HG03354 (cell line): Measurements from ENCODE around the gene SNAPC2.

Source experiments
- ATAC-seq: cut with Tn5 transposase; IDR thresholded peaks from one replicate; pipeline ENCODE4 v1.9.1; 2021; ENCODE audit warnings: mild to moderate bottlenecking; ENCODE audit not compliant: unreplicated experiment, poor library complexity, severe bottlenecking

The SNAPC2 gene, protein sequence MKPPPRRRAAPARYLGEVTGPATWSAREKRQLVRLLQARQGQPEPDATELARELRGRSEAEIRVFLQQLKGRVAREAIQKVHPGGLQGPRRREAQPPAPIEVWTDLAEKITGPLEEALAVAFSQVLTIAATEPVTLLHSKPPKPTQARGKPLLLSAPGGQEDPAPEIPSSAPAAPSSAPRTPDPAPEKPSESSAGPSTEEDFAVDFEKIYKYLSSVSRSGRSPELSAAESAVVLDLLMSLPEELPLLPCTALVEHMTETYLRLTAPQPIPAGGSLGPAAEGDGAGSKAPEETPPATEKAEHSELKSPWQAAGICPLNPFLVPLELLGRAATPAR

DNA sequence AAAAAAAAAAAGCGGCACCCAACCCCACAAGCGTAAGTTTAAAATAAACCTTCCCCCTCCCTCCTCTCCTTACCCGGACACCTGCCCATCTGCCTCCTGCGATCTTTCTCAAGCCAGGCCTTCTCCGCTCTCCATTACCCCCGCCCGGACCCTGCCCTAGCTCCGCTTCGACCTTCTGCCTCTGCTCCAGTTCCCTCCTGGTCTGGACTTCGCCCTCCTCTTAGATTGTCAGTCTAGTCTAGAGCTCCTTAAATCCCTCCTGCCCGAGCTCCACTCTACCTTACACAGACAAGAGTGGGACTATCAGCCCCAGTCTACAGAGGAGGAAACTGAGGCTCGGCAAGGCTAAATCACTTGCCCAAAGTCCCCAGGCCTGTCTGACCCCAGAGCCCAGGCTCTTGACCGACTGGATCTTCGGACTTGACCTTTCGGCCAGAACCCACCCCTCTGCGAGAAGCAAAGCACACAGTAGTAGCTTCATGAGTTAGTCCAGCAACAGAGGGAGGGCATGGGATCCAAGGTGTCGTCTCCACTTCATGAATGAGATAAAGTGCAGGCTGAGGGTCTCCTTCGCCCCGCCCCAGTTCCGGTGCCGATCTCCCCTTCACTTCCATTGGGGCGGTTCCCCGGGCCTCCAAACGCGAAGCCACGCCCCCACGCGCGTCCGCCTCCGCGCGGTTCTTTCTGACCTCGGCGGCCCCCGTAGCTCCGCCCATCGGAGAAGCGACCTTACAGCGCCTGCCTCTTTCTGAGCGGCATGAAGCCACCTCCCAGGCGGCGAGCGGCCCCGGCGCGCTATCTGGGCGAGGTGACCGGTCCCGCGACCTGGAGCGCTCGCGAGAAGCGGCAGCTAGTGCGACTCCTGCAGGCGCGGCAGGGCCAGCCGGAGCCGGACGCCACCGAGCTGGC, at the start of gene SNAPC2:
TSS of gene SNAPC2 (plus strand) at position 729 of the 909 bp plus-strand sequence. CDS start at position 758, 29 bp downstream.
- peak; percentile 68 for ATAC-seq

DNA sequence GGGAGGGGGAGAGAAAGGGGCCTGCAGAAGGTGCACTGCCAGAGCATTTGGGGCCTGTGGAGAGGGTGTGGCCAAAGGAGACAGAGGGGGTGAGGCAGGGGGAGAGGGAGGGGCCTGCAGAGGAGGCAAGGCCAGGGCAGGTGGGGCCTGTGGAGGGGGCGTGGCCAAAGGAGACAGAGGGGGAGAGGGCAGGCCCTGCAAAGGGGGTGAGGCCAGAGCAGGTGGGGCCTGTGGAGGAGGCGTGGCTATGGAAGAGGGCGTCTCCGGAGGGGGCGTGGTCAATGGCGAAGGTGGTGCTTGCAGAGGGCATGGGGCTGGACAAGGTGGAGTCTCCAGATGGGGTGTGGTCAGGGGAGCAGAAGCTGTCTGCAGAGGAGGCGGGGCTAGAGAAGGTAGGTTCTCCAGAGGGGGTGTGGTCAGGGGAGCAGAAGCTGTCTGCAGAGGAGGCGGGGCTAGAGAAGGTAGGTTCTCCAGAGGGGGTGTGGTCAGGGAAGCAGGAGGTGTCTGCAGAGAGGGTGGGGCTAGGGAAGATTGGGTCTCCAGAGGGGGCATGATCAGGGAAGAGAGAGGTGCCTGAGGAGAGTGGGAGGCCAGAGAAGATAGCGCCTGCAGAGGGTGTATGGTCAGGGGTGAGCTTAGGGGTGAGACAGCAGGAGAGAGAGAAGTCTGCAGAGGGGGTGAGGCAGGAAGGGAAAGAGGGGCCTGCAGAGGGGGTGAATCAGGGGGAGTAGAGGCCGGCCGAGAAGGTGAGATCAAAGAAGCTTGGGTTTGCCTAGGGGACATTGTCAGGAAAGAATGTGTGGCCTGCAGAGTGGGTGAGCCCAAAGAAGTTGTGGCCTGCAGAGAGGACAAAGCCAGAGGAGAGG, 49.3 kb upstream of the SNAPC2 start:
- no peak for ATAC-seq

DNA sequence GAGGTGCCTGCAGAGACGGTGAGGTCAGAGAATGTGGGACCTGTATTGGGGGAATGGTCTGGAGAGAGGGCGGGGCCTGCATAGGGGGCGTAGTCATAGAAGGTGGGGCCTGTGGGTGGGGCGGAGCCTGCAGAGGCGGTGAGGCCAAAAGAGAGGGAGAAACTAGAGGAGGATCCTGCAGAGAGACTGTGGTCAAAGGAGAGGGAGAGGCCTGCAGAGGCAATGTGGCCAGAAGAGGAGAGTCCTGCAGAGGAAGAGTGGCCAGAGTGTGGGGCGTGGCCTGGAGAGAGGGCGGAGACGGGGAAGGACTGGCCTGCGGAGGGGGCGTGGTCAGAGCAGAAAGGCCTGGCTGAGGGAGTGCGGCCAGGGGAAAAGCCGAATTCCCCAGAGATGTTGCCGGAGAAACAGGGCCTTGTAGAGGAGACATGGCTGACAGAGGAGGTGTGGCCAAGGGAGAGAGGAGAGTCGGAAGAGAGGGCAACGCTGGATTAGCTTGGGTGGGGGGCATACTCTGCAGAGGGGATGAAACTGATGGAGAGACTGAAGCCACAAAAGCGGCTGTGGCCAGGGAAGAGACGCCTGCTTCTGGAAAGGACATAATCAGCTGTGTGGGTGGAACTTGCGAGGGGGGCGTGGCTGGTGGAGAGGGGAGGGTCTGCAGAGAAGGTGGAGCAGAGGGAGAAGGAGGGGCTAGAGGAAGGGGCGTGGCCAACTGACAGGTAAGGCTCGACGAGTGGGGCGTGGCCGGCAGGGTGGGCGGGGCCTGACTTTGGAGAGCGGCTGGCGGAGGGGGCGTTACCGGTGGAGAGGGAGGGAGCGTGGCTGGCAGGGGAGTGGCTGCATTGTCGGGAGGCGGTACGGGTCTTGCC, 48.5 kb upstream of the SNAPC2 start:
- ATAC-seq: no peak

DNA sequence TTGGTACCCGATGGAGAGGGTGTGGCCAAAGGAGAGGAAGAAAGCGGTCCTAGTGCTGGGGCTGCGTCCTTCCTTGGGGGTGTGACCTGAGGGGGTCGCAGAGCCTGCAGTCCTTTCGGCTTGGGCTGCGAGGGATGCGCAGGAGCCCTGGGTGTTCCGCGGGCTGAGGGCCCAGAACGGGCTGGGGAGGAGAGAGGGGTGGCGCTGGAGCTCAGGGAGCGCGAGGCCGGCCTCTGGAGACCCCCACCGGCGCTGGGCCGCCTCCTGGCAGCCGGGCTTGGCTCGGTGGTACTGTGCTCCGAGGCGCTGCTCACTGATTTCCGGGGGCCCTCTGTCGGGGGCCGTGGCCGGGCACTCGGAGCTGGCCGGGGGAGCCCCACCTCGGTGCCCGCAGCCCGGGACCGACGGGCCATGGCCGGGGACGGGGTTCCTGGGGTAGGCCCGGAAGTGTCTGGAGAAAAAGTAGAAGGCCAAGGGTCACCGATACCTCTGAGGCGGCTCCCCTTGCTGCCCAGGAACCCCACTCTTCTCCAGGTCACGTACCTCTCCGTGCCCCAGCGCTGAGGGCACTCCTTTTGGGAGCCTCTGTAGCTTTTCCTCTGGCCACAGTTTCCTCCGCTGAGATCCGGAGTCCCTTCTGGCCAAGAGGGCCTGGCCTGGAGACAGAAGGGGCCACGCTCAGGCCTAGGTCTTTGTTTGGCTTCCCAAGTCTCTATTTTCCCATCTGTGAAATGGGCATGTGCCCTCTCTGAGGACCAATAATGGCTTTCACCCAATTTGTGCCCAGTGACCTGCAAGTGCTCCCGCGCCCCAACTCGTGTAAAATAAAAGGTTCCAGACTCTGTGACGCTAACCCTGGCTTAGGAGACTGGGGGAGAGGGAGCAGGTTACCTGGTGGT, 47.6 kb upstream of the SNAPC2 start:
- ATAC-seq: no peak

DNA sequence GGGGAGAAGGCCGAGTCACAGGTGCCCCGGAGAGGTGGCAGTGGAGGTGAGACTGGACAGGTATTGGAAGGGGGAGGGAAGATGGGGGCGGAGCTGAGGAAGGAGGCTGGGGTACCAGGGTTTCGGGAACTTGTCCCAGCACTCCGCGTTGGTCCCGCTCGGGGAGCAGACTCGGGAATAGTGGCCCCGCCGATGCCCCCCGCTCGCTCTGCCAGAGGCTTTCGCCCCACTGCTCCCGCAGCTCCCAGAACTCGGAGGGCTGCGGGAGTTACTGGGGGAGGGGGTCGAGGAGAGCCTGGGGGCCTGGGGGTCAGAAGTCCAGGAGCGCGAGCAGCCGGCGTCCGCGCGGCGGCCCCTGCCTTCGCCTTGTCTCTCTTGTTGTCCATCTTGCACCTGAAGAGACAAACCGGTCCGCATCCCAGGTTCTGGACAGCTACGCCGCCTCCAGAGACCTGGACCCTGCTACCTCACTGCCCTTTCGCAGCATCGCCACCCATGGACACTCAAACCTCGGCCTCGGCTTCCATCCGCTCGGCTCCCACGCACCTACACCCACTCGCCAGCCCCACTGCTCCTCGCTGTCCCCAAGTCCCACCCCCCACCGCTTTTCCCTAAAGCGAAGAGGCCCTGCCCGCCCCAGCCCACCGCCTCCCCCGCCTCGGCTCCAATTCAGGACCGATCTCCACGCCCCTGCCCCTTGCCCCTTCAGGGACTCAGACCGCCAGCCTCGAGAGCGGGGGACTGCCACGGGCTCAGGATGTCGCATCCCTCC, 46.6 kb upstream of the SNAPC2 start:
- ATAC-seq: no peak

DNA sequence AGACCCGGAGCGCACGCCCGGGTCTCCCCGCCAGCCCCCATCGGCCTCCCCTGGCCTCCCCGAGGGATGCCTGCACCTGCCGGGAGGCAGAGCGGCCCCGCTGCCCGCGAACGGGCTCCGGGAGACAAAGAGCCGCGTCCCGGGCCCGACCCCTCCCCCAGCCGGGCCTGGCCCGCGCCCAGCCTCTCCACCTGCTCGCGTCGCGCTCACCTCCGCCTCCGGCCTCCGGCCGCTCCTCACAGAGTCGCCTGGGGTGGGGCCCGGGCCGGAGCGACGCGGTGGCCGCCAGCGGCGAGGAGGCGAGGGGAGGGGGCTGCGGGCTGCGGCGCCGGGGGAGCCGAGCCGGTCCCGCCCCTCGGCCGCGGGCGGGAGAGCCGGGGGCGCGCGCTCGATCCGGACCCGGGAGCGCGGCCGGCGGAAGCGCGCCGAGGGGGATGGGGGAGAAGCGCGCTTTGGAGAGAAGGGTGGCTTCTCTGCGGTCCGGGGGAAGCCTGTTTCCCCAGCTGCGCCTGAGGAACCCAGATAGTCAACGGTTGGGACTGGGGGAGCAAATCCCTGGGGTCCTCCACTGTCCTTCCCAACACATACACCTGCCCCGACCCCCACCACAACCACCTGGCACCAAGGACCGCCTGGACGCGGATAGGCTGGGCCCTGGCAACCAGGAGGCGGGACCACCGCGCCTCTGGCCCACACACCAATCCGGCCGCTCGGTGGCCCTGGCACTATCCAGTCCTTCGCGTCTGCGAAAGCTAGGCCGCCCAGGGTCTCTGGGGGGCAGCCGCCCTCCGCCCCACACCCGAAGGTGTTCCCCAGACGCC, 45.9 kb upstream of the SNAPC2 start, which contains the start of gene PRR36:
TSS of gene PRR36 (minus strand) at position 315 of the 821 bp plus-strand sequence. CDS start 701 bp downstream, outside the sequence.
- no peak for ATAC-seq

DNA sequence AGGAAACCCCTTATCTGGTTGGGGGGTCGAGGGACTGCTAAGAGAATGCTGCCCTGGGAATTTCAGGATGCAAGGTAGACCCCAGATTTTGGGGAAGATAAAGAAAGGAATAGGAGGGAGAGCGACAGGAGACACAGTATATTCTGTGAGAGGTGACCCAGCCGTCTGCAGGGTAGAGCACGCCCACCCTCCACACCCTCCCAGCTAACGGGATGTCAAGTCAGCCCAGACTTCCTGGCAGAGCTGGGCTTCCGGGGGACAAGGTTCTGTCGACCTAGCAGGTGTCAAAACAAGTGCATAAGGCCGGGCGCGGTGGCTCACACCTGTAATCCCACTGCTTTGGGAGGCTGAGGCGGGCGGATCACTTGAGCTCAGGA, 45.3 kb upstream of the SNAPC2 start:
- no peak for ATAC-seq

DNA sequence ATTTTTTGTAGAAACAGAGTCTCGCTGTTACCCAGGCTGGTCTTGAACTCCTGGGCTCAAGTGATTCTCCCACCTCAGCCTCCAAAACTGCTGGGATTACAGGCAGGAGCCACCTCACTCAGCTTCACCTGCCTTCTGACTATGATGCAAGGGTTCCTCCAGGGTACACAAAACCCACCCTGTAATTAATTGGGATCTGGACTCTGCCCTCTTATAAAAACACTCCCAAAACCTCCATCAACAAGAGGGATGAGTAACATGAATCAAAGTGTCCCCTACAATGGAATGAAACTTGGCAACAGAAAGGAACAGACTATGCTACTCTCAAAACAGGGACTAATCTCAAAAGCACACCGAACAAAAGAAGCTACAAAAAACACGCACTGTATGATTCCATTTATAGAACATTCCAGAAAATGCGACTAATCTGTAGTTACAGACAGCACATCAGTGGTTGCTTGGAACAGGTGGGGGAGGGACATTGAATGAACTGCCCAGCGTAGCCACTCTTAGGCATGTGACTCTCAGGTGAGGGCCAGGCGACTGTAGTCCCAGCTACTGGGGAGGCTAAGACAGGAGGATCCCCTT, 42.8 kb upstream of the SNAPC2 start:
- no peak for ATAC-seq

DNA sequence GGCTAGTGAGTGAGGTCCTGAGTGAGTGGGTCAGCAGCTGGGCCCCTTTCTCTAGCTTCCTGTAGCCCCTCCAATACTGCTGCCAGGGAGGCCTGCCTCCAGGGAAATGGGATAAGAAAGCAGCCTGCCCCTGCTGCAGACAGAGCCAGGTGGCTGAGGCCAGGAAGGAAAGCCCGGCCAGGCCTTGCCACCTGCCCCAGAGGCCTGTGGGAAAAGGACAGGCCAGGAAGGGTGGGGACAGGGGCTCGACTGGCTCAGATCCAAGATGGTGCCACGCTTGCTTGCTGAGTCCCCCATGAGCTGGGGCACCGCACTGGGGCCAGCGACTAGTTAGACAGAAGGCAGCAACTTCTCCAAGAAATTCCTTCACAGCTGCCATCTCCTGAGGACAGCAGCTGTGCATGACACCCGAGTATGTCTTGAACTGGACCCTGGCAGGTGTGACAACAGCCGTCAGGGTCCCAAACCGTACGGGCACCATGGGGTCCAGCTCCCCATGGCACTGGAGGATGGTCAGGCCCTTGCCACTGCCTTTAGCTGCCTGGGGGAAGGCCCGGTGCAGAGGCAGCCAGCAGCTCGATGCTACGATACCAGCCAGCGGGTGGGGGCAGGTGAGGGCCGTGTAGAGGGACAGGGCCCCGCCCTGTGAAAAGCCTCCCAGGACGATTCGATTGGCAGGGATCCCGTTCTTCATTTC, 40.9 kb upstream of the SNAPC2 start:
- no peak for ATAC-seq

DNA sequence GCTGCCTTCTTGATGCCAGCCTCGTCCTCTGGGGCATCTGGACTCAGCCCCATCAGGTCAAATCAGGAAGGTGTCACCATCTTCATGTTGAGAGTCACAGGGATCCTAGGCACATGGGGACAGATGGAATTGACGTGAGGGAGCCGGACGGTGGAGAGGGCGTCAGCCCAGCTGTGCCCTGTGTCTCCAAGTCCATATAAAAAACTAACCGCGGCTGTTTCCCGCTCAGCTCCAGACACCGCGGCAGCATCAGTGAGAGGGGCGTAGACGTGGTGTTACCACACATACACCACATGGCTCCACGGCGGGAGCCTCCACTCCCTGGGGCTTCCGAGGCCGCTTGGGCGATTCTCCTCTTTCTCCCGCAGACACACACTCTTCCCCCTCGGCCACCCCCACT, 40.3 kb upstream of the SNAPC2 start:
- ATAC-seq: no peak

DNA sequence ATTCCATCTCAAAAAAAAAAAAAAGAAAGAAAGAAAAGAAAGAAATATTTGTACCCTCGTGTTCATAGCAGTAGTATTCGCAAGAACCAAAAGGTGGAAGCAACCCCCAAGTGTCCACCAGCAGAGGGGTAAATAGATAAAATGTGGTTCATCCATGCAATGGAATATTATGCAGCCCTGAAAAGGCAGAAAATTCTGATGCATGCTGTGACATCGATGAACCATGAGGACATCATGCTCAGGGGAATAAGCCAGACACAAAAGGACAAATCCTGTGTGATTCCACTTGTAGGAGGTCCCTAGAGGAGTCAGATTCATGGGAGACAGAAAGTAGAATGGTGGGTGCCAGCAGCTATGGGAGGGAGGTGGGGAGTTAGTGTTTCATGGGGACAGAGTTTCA, 38.2 kb upstream of the SNAPC2 start:
- ATAC-seq: no peak

DNA sequence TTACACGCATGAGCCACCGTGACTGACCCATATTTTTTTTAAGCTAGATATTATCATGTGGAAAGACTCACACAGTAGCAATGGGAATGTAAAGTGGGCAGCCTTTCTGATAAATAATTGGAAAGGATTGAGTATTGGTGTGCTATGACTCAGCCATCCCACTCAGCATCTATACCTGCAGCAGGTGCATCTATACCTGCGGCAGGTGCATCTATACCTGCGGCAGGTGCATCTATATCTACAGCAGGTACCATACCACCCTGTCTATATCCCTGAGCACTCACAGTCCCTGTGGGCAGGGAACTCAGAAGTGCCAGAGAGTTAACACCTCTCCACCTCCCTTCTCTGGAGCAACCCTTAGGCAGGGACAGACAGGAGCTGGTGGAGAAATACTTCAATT, 37.0 kb upstream of the SNAPC2 start:
- ATAC-seq: no peak

DNA sequence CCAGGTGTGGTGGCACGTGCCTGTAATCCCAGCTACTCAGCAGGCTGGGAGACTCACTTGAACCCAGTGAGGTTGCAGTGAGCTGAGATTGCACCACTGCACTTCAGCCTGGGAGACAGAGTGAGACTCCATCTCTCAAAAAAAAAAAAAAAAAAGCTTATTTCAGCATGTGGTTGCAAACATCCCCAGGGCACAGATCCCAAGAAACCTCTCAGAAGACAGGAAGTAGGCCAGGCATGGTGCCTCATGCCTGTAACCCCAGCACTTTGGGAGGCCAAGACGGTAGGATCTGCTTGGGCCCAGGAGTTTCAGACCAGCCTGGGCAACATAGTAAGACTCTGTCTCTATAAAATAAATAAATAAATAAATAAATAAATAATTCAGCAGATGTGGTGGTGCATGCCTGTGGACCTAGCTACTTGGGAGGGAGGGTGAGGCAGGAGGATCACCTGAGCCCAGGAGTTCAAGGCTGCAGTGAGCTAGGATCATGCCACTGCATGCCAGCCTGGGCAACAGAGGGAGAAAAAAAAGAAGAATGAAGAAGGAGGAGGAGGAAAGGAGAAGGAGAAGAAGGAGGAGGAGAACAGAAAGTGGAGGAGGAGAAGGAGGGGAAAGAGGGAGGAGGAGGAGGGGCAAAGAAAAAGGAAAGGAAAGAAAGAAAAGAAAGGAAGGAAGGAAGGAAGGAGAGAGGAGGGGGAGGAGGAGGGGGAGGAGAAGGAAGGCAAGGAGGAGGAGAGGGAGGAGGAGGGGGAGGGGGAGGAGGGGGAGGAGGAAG, 36.2 kb upstream of the SNAPC2 start:
- ATAC-seq: no peak

DNA sequence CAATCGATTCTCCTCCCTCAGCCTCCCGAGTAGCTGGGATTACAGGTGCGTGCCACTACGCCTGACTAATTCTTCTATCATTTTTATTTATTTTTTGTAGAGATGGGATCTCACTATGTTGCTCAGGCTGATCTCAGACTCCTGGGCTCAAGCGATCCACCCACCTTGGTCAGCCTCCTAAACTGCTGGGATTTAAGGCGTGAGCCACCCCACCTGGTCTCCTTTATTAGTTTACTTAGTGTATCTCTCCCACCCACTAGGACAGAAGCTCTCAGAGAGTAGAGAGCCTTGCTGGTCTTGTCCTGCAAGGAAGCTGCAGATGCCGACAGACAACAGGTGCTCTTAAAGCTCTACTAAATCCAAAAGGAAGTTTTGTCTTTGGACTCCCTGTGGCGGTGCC, 34.3 kb upstream of the SNAPC2 start:
- no peak for ATAC-seq
